Glomerular visceral epithelial cell (primary cell): ENCODE data around the gene NOC3L.
"Not testable (repeated sequence)": the region's sequence is repeated elsewhere in the genome, so short reads cannot be mapped to it uniquely, and the experiment has no call there.

ENCODE experiments used
- DNase-seq: peaks from one replicate; pipeline ENCODE4 v3.0.0-alpha.2; 2016; ENCODE audit errors: extremely low spot score

NOC3L gene, protein sequence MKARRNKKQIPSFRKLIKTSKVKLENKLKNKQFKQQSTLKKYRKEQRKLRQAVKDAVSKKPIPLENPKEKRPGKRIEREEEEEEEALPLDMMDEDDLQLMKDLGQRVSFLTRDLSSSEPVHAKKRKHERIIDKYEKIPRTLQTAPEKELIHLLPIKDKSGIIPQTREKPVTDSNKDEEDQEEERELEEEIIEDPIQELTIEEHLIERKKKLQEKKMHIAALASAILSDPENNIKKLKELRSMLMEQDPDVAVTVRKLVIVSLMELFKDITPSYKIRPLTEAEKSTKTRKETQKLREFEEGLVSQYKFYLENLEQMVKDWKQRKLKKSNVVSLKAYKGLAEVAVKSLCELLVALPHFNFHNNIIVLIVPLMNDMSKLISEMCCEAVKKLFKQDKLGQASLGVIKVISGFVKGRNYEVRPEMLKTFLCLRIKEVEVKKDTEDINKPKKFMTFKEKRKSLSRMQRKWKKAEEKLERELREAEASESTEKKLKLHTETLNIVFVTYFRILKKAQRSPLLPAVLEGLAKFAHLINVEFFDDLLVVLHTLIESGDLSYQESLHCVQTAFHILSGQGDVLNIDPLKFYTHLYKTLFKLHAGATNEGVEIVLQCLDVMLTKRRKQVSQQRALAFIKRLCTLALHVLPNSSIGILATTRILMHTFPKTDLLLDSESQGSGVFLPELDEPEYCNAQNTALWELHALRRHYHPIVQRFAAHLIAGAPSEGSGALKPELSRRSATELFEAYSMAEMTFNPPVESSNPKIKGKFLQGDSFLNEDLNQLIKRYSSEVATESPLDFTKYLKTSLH

DNA sequence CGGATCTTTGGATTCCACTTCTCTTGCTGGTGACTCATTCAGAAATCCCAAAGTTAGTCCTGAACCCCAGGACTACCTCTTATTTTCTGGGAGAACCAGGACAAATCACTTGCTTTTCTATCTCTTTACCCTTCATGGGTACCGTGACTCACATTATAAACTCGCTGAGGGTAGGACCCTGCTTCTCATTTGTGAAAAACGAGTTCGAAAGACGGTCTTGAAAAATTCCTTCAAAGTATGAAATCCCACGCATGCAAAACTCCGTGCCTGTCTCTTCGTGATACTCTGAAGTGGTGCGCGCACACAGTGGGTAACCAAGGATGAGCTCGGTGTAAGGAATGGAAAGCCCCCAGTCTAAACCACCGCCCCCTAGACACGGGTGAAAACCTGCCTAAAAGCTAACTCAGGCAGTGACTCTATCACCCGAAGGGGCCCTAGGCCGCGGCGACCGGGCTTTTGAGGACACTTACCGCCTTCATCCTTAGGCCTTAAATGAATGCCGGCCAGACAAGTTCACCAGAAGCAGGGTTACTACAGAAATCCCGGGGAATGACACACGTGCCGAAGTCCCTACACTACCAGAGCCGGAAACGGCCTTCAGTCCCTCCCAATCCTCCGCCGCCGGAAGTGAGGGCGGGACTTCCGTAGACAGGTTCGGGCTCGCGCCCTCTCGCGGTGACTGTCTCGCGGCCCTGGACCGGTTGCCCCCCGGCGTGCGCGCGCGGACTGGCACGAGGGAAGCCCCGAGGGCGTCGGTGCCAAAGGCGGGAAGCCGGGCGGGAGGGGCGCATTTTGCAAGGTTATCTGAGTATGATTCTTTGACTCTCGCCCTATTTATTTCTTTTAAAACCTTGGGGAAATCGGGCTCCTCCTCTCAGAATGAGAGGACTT, at the start of gene NOC3L:
Gene NOC3L (minus strand): TSS at position 580 of the 891 bp plus-strand sequence. CDS start 101 bp downstream, at position 479.
- peak; percentile 96 for DNase-seq

DNA sequence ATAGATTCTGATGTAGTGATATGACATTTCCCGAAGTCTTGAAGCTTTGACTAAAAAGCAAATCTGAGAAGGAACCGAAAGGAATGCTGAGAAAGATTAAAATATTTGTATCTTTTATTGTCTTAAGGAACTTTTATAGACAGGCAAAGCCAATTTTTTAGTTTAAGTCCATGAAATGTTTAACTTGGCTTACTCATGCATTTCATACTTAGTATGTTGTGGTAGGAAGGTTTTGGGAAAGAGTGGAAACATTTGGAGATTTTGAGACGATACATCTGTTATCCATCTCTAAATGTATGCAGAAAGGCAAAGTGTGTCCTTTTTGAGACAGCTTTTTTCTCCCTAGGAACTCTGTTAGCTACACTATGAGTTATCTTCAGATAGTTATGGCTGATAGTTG, 49.7 kb upstream of the NOC3L start:
- no peak for DNase-seq

DNA sequence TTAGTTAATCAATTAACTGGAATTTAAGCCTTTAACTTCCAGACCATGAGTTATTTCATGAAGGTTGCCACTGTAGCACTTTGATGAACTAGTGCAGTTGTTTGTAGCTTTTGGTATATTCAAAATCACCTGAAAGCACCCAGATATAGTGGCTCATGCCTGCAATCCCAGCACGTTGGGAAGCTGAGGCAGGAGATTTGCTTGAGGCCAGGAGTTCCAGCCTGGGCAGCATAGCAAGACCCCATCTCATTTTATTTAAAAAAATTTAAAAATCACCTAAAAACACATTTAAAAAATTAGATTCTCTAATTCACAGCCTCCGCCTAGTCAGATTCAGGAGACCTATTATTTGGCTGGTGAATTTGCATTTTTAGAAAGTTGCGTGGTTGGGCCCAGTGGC, 48.6 kb upstream of the NOC3L start:
- no peak for DNase-seq

DNA sequence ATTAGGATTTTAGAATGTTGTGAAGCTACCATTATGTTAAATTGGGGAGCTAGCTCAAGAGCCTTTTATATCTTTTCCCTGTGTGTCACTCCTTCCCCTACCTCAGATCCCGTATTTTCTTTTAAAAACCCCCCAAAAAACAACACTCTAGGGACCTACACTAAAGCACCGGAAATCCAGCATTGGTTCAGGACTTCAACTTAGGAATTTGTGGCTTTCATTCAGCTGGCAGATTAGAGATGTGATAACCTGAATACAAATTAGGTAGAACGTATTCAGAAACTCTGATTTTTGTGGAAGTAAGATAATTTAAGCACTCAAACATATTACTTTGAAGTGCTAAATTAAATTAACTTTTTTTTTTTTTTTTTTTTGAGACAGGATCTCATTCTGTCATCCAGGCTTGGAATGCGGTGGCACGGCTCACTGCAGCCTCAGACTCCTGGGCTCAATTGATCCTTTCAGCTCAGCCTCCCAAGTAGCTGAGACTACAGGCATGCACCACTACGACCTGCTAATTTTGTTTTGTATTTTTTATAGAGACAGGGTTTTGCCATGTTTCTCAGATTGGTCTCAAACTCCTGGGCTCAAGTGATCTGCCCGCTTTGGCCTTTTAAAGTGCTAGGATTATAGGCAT, 46.4 kb upstream of the NOC3L start:
- peak; percentile 15 for DNase-seq

DNA sequence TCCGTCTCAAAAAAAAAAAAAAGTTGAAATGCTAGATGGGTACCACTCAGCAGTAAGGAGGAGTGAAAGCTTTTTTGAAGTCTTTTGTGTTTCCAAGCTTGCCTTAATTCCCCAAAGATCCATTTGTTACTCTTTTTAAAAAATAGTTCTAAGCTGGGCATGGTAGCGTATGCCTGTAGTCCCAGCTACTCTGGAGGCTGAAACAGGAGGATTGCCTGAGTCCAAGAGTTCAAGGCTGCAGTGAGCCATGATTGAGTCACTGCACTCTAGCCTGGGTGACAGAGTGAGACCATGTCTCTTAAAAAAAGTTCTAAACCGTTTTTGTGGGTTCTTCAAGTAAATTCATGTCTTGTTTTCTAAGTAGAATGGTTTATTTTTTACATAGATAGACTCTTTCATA, 44.9 kb upstream of the NOC3L start:
- no peak for DNase-seq

DNA sequence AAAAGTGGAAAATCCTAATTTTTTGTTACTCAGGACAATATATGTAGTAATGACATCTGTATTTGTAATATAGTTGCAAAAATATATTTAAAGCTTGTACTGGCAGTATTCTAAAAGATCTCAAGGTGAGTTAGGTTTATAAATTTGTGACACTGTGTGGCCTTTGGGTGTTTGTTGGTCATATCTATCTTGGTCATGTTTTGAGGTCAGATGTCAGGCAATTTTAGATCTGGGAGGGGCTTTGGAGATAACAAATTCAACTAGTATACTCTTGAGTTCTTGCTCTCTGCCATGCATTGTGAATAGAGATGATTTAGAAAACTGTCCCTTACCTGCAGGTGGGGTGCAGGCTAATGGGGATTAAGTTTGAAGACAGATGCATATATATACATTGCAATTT, 42.7 kb upstream of the NOC3L start:
- no peak for DNase-seq

DNA sequence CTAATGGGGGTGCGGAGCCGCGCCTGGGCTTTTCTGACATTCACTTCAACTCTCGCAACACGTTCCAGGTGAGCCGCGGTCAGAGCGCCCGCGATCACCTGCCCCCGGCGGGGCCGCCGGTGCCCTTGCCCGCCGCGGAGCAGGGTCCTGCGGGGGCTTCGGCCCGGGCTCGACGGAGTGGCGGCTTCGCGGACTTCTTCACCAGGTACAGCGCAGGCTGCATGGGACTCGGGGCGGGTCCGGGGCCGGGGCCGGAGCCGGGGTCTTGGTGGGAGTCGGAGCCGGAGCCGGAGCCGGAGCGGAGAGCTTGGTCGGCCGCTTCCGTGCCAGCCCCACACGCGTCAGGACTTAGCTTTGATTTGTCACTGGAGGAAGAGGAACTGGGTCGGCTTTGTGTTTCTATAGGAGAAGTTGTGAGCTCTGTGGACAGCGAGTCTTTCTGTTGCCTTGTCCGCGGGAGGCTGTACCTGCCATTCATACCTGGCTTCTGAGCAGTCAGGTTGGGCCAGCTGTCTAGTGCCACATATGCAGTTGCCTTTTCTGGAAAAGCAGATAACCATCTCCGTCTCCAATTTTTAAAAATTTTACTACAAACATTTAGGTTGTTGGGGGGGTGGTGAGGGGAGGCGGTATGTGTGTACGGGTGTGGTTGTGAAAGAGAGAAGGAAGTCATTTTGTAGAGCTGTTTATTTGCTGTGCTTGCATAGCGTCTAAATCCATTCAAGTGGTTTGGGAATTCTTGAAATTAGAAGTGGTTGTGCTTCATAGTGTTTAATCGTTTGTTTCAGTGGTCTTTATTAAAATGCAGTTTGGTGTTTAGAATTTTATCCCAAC, 40.9 kb upstream of the NOC3L start:
- DNase-seq: peak; percentile 85

DNA sequence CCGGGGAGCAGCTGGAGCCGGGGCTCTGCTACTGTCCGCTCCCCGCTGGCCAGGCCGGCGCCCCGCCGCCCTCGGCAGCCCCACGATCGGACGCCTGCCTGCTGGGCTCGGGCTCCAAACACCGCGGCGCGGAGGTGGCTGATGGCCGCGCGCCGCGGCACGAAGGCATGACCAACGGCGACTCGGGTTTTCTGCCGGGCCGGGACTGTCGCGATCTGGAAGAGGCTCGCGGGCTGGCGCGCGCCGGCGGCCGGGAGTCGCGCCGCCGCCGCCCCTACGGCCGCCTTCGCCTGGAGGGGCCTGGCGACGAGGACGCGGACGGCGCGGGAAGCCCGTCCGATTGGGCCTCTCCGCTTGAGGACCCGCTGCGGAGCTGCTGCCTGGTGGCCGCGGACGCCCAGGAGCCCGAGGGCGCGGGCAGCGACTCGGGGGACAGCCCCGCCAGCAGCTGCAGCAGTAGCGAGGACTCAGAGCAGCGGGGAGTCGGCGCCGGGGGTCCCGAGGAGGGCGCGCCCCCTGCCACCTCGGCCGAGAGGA, 40.2 kb upstream of the NOC3L start:
- DNase-seq: peak; percentile 47

DNA sequence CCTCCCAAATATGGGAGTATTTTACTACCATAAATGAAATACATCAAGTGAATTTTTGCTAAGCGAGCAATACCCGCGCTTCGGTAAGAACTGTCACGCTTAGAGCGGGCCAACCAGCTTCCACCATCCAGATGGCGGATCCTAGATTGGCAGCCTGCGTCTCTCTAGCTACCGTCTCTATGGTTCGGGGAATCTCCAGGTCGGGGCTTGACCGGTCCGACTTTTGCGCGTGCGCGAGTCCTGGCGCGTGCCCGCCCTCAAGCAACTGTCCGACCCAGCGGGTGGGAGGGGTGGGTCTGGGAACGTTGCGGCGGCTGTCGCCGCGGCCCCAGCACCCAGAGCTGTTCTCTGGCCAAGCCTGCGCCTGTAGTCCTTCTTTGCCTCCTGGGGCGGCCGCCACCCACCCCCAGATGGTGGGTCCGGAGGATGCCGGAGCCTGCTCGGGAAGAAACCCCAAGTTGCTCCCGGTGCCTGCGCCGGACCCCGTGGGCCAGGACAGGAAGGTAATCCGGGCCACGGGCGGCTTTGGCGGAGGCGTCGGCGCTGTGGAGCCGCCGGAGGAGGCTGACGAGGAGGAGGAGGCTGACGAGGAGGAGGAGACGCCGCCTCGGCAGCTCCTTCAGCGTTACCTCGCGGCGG, 39.6 kb upstream of the NOC3L start, which contains the start of gene TBC1D12:
Gene TBC1D12 (plus strand): TSS at position 338 of the 639 bp plus-strand sequence. CDS start 73 bp downstream, at position 411.
- peak; percentile 97 for DNase-seq

DNA sequence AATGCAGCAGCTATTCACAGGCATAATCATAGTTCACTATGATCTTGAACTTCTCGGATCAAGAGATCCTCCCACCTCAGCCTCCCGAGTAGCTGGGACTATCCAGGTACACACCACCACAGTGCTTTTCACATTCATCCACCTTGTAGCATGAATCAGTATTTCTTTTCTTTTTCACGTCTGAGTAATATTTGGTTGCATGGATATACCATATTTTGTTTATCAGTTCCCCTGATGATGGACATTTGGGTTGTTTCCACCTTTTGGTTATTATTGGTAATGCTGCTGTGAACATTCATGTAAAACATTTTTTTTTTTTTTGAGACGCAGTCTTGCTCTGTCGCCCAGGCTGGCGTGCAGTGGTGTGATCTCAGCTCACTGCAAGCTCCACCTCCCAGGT, 36.0 kb upstream of the NOC3L start:
- no peak for DNase-seq

DNA sequence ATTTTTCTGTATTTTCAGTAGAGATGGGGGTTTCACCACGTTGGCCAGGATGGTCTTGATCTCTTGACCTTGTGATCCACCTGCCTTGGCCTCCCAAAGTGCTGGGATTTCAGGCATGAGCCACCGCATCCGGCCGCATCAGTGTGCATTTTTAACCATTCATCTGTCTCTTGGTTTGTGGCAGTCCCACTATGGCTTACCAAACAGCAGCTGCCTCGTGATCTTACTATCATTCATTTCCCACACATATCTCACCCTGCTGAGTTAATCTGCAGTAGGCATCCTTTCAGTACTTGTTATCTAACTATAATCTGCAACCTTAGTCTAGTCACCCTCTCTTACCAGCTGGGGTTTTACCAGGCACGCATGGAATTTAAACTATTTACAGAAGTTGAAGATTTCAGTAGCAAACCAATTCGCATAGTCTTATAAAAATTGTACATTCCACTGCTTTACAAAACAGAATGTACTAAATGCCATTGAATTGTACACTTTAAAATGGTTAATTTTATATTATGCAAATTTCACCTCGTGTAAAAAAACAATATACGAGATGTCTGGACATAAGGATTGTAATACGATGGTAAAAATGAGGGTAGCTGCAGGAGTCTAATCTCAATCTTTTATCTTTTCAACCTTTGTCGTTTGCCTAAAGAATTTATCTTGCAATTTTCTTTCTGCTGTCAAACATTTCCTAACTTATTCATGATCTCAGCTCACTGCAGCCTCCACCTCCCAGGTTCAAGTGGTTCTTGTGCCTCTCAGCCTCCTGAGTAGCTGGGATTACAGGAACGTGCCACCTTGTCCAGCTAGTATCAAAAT, 35.0 kb upstream of the NOC3L start:
- peak; percentile 90 for DNase-seq

DNA sequence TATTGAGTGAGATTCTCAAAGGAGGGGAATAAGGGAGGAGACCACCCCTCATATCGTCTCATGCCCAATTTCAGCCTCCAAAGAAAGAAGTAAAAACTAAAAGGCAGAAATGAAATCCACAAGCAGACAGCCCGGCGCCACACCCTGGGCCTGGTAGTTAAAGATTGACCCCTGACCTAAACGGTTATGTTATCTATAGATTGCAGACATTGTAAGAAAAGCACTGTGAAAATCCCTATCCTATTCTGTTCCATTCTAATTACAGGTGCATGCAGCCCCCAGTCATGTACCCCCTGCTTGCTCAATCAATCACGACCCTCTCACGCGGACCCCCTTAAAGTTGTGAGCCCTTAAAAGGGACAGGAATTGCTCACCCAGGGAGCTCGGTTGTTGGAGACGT, 29.4 kb upstream of the NOC3L start:
- not testable (repeated sequence) for DNase-seq

DNA sequence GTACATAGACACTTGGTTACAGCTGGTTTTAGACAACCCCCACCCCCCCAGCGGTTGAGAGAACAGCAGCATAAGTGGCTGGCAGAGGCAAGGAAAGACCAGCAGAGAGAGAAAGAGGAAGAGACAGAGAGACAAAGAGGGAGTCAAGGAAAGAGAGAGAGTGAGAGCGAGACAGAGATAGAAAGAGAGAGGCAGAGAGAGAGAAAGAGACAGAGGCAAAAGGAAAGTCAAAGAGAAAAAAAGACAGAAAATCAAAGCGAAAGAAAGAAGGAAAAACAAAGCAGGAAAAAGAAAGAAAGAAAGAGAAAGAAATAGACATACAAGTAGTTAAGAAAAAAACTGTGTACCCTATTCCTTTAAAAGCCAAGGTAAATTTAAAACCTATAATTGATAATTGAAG, 23.0 kb upstream of the NOC3L start:
- DNase-seq: not testable (repeated sequence)

DNA sequence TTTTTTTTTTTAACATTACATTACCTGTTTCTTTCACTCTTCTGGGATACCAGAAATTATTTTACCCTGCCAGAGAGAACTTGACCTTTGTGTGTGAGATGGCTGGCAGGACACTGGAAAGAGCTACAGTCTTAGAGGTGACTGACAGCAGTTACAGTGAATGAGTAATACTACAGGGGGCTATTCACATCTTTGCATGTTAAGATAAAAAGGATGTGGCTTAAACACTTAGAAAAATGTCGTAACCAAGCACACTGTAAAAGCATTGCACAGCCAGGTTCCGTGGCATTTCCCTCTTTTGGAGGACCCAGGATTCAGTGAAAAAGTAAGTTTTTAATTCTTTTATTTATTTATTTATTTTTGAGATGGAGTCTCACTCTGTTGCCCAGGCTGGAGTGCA, 20.8 kb upstream of the NOC3L start:
- no peak for DNase-seq

DNA sequence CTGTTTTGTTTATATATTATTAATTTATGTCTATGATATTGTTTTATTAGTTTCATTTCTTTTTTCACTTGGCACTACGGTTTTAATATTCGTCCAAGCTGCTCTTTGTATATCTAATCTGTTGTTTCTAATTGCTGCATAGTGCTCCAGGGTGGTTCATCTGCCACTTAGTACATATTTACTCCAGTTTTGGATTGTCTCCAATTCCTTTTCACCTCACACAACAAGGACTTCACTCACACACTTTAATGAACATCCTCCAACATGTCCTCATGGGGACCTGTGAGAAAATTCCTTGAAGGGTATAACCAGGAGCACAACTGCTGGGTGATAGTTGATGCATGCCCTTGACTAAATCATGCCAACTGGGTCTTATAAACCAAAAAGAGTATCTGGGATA, 14.1 kb upstream of the NOC3L start:
- DNase-seq: no peak

DNA sequence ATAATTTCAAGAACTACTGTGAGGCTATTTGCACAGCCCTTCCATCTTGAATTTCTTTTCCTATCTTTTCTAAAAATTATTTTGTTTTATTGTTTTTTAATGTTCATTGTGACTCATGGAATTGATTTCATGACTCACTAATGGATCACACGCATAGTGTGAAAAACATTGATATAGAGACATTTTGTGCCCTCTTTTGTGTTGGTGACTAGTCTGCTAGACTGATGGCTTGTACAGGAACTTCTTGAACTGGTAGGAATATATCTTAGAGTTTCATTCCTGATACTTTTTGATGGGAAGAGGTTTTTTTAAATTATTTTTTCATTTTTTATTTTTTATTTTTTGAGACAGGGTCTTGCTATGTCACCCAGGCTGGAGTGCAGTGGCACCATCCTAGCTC, 12.6 kb upstream of the NOC3L start:
- DNase-seq: no peak

DNA sequence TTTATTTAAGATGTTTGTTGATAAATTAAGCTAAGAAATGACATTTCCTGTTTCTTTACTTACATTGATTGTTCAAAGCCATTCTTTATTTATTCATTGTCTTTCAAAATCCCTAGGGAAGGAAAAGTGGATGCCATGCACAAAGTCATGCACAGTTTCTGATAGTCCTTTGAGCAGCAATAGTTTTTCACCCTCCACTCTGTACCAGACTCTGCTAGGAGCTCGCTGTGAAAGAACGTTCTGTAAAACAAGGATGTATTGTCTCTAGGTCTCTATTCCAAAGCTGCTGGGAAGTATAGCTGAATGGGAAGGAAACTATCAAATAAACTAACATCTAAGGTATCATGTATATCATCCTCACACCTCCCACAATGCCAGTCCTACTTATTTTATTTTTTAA, 7.8 kb upstream of the NOC3L start:
- DNase-seq: no peak

DNA sequence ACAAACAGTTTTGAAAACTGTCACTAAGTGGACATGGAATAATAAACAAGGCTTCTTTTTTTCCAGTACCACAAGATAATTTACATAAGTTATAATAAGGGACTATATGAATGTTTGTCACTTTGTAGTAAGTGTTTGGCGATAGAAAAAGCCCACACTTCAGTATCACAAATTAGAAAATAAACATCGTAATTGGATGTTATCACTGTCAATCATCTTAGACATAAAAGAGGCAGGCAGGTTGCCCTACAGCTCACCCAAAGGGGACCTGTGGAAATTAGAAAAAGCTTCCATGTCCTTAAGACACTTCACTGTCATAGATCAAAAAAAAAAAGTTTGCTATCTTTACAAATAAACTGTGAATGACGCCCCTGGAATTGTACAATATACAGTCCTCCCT, 3.6 kb upstream of the NOC3L start:
- DNase-seq: no peak

DNA sequence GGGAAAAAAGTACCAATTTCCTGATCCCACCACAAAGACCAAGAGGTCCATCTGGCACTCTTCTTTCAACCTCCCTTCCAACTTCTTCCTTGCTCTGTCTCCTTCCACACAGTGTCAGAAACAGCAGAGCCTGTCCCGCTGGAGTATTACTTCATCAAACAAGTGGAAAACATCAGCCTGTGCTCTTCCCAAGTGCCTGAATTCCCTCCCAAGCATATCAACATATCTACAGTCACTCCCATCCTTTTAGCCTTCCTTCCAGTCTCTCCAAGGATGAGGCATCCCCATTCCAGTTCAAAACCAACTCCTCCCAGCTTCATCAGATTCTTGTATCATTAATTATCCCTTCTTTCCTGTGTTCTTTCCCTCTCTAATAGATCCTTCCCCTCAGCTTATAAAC, 1.7 kb upstream of the NOC3L start:
- DNase-seq: no peak
